IgD-negative memory B cell (primary cell): ENCODE measurements around the gene TANGO6. TPM values are rescaled to one million over a fixed set of nuclear protein-coding genes. Genes with fewer than 3 reads are reported as not detected.

ENCODE experiments used
- H3K27ac Mint-ChIP-seq, 3 donors: one replicate each; pipeline ENCODE4 v1.8.0; 2020 to 2022; ENCODE audit warnings: mild to moderate bottlenecking in 3 of 3, mixed read lengths in 3 of 3, moderate library complexity in 1 of 3
- H3K27me3 Mint-ChIP-seq: one replicate; pipeline ENCODE4 v1.8.0; 2021; ENCODE audit warnings: mixed read lengths
- H3K36me3 Mint-ChIP-seq: one replicate; pipeline ENCODE4 v1.8.0; 2020; ENCODE audit warnings: mild to moderate bottlenecking, mixed read lengths
- H3K4me1 Mint-ChIP-seq, 3 donors: one replicate each; pipeline ENCODE4 v1.8.0; 2020 to 2022; ENCODE audit warnings: mixed read lengths in 3 of 3, mild to moderate bottlenecking in 1 of 3
- H3K4me3 Mint-ChIP-seq, 4 donors: one replicate each; pipeline ENCODE4 v1.8.0; 2020 to 2022; ENCODE audit warnings: mild to moderate bottlenecking in 4 of 4, mixed read lengths in 4 of 4, moderate library complexity in 3 of 4
- H3K9me3 Mint-ChIP-seq, 3 donors: one replicate each; pipeline ENCODE4 v1.8.0; 2020 to 2021; ENCODE audit warnings: mixed read lengths in 3 of 3, mild to moderate bottlenecking in 1 of 3
- polyA plus RNA-seq: library from polyadenylated mRNA; unstranded; fragments of 300-500 nt; fragmentation: Illumina TruSeq; gene quantifications from one replicate; pipeline ENCODE4 v1.2.3, GENCODE V29; 2021

TANGO6 gene
- polyA plus RNA-seq, 1 donor from 2014 or later = 17.1 TPM

- Mint-ChIP-seq H3K36me3 (peaks cover 10% of the 10 kb centered on the region), H3K4me3 (no peak overlapping the region), H3K9me3 (no peaks in the 10 kb centered on the region), H3K27me3 (no peaks in the 10 kb centered on the region), H3K27ac (no peak overlapping the region), H3K4me1 (peaks cover 0 to 2% (median 0%) of the 10 kb centered on the region in 3 donors)
Observed at GRCh38 chr16:68887107-68887506, 43.8 kb downstream of the TANGO6 start.

DNA sequence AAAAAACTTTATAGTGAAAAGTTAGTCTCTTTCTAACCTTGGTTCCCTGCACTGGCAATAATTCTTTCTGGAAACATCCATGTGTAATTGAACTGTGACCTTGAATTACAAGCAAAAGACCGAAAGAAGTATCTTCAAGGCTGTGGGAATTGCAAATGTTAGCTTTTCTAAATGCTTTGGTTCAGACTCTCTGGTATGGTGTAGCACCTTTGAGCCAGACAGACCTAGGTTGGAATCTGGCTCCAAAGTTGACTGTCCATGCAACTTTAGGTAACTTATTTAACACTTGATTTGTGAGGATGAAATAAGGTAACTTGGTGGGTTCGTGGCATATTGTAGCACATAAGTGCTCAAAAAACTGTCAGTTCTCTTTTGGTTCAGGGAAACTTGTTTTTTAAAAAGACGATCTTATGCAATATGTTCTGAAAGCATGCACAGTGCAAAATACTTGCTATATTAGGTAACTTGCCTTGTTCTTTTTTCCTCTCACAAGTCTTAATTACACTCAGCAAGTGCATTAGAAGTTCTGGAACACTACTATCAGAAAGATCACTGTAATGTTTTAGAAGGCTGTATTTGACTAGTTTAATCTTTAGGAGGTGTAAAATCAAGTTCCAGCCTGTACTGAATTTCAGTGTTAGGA lies 46.3 kb downstream of the TANGO6 start:
- Mint-ChIP-seq H3K4me1 (peaks cover 0 to 2% (median 0%) of the 10 kb centered on the region in 3 donors), H3K36me3 (peaks cover 6% of the 10 kb centered on the region), H3K27me3 (no peaks in the 10 kb centered on the region), H3K4me3 (no peak overlapping the region), H3K27ac (no peak overlapping the region), H3K9me3 (no peaks in the 10 kb centered on the region)

DNA sequence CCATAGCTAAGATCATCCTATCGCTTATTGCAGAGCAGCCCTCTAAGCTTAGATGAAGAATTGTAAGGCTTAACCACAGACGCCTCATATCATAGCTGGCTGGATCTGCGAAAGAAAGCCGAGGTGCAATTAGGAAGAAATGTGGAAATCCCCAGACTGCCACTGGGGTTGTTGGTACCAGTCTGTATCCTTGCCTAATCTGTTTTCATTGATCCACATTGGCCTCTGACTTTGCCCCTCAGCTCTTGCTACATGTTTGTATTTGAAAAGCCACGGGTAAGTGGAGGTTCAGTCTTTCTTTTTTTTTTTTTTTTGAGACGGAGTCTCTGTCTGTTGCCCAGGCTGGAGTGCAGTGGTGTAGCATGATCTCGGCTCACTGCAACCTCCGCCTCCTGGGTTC lies 48.9 kb downstream of the TANGO6 start:
- Mint-ChIP-seq H3K27ac (peak overlapping the region in 1 of 3 donors; percentile 62), H3K36me3 (peaks cover 10% of the 10 kb centered on the region), H3K9me3 (no peaks in the 10 kb centered on the region), H3K4me1 (no peaks in the 10 kb centered on the region), H3K4me3 (no peak overlapping the region), H3K27me3 (no peaks in the 10 kb centered on the region)

DNA sequence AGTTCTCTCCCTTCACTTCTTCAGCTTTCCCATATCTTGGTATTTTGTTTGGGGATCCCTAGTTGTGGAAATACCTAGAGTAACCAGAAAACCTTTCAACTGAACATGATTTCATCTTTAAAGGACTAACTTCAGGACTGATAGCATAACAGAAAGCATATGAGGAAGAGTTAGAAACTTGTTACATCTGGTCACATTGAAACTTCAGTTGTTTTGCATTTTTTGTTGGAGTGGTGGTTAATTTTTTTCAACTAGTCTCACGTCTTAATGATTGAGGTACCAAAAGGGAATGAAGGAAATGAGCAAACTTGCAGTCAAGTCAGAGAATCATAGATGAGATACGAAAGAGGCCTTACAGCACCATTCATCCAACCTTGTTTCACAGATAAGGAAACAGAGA lies 49.6 kb downstream of the TANGO6 start:
- Mint-ChIP-seq H3K4me1 (no peaks in the 10 kb centered on the region), H3K9me3 (no peaks in the 10 kb centered on the region), H3K27ac (no peak overlapping the region), H3K36me3 (peaks cover 11% of the 10 kb centered on the region), H3K27me3 (no peaks in the 10 kb centered on the region), H3K4me3 (no peak overlapping the region)

GRCh38 chr16:68893710-68894705 lies 50.7 kb downstream of the TANGO6 start:
- no peaks in the 10 kb centered on the region for H3K9me3 Mint-ChIP-seq
- H3K27me3 Mint-ChIP-seq = no peaks in the 10 kb centered on the region
- H3K4me3 Mint-ChIP-seq = no peak overlapping the region
- H3K36me3 Mint-ChIP-seq = peaks cover 8% of the 10 kb centered on the region
- H3K4me1 Mint-ChIP-seq = no peaks in the 10 kb centered on the region
- peak overlapping the region in 1 of 3 donors; percentile 88 for H3K27ac Mint-ChIP-seq

DNA sequence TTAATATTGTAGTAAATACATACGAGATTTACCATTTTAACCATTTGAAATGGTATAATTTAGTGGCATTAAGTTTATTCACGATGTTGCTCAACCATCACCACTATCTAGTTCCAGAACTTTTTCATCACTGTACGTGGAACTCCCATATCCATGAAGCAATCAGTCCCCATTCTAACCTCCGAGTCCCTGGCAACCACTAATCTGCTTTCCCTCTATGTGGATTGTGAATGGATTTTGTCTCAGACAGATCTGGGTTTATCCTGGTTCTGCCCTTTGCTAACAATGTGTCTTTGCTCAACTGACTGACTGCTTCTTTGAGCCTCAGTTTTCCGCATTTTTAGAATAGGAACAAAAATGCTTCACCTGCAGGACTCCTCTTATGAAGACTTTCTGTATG lies 51.4 kb downstream of the TANGO6 start:
- Mint-ChIP-seq H3K4me1 (no peaks in the 10 kb centered on the region), H3K27ac (peak overlapping the region in 1 of 3 donors; percentile 88), H3K36me3 (peaks cover 8% of the 10 kb centered on the region), H3K9me3 (no peaks in the 10 kb centered on the region), H3K4me3 (no peak overlapping the region), H3K27me3 (no peaks in the 10 kb centered on the region)

DNA sequence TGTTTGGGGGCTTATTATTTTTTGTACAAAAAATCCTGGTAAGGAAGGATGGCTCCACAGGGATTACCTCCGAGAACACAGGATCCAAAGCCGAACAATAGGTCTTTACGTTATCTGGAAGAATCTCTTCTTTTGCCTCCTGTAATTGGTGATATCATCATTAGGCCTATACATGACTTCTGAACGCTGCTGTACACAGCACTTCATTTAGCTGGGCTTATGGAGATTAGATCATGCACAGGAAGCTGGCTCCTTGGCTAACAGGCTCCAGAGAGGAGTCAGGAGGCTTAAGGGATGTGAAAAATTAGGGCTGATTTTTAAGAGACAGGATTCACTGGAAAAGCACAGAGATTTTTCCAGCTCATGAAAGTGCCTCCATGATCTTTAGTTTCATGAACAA lies 54.7 kb downstream of the TANGO6 start:
- Mint-ChIP-seq H3K9me3 (no peaks in the 10 kb centered on the region), H3K36me3 (peaks cover 13% of the 10 kb centered on the region), H3K27ac (peak overlapping the region in 1 of 3 donors; percentile 63), H3K27me3 (no peaks in the 10 kb centered on the region), H3K4me1 (no peaks in the 10 kb centered on the region), H3K4me3 (no peak overlapping the region)

GRCh38 chr16:68900009-68900408 lies 56.7 kb downstream of the TANGO6 start:
- Mint-ChIP-seq H3K4me3 (no peak overlapping the region), H3K4me1 (no peaks in the 10 kb centered on the region), H3K27ac (peak overlapping the region in 1 of 3 donors; percentile 41), H3K36me3 (peaks cover 9% of the 10 kb centered on the region), H3K27me3 (no peaks in the 10 kb centered on the region), H3K9me3 (no peaks in the 10 kb centered on the region)

DNA sequence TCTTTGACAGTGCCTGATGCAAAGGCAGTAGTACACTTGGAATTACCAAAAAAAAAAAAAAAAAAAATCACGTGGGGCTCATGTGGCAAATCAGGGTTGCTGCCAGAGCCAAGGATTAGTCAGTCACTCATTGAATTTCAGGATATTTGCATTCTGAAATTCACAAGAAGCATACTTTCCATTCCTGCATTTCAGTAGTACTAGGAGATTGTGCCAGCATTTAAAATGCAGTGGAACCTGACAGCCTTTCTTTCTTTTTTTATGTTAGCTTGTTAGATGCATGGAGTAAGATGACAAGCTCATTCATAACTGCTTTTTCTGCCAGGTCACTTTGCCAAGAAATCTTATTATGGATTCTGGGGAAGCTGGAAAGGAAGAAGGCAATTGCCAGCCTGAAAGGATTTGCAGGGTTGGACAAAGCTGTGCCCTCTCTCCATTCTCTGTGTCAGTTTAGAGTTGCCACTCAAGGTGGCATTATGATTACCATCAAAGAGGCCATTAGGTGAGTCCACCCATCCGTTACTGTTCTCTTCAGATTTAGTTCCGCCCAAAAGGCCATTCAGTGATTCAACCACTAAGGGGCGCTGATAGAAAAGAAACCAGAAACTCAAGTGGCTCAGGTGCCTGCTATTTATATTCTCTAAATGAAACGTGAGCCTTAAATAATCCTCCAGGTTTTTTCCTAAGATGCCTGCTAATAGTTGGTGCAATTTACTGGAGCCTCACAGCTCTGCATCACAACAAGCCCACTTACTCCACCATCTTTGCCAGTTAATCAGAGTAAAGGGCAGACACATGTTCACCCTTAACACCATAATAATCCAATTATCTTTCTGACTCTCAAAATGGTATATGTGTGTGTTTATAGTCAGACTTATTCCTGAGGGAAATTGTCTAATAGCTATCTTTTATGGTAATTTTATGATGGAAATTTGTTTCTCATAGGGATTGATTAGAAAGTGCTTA lies 59.0 kb downstream of the TANGO6 start:
- Mint-ChIP-seq H3K4me1 (no peaks in the 10 kb centered on the region), H3K9me3 (no peaks in the 10 kb centered on the region), H3K4me3 (no peak overlapping the region), H3K36me3 (peaks cover 8% of the 10 kb centered on the region), H3K27ac (no peak overlapping the region), H3K27me3 (no peaks in the 10 kb centered on the region)

- H3K9me3 Mint-ChIP-seq = no peaks in the 10 kb centered on the region
Observed at GRCh38 chr16:68902969-68903345, 59.6 kb downstream of the TANGO6 start.

DNA sequence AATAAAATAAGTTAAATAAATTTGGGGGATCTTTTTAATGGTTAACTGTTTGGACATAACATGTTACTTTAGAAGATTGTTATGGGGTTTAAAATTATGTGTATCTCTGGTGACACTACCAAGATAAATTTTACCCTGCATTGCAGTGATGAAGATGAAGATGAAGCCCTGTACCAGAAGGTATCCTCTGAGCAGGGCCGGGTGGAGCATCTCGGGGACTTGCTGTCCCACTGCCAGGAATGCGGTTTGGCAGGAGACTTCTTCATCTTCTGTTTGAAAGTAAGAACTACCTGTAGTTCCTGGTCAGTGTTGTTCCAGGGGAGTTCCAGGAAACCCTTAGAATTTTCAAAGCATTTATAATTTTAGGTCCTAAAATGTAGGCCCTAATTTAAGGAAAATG lies 64.0 kb downstream of the TANGO6 start:
- Mint-ChIP-seq H3K4me1 (no peaks in the 10 kb centered on the region), H3K27ac (no peak overlapping the region), H3K36me3 (peaks cover 10% of the 10 kb centered on the region), H3K9me3 (no peaks in the 10 kb centered on the region), H3K4me3 (peak overlapping the region in 1 of 4 donors; percentile 17), H3K27me3 (no peaks in the 10 kb centered on the region)

More at GRCh38 chr16:68902969-68903345, 59.6 kb downstream of the TANGO6 start:
- Mint-ChIP-seq H3K4me1 (no peaks in the 10 kb centered on the region), H3K36me3 (peaks cover 10% of the 10 kb centered on the region), H3K4me3 (no peak overlapping the region), H3K27me3 (no peaks in the 10 kb centered on the region), H3K27ac (no peak overlapping the region)

- no peak overlapping the region for H3K4me3 Mint-ChIP-seq
- H3K27ac Mint-ChIP-seq = no peak overlapping the region
- H3K4me1 Mint-ChIP-seq = no peaks in the 10 kb centered on the region
Observed at GRCh38 chr16:68907781-68908181, 64.5 kb downstream of the TANGO6 start.

GRCh38 chr16:68909099-68909733 lies 65.9 kb downstream of the TANGO6 start:
- Mint-ChIP-seq H3K9me3 (no peaks in the 10 kb centered on the region), H3K27ac (no peak overlapping the region), H3K27me3 (no peaks in the 10 kb centered on the region), H3K4me3 (no peak overlapping the region), H3K4me1 (no peaks in the 10 kb centered on the region), H3K36me3 (peaks cover 5% of the 10 kb centered on the region)

More at GRCh38 chr16:68907781-68908181, 64.5 kb downstream of the TANGO6 start:
- peaks cover 6% of the 10 kb centered on the region for H3K36me3 Mint-ChIP-seq
- no peaks in the 10 kb centered on the region for H3K27me3 Mint-ChIP-seq
- H3K9me3 Mint-ChIP-seq = no peaks in the 10 kb centered on the region

DNA sequence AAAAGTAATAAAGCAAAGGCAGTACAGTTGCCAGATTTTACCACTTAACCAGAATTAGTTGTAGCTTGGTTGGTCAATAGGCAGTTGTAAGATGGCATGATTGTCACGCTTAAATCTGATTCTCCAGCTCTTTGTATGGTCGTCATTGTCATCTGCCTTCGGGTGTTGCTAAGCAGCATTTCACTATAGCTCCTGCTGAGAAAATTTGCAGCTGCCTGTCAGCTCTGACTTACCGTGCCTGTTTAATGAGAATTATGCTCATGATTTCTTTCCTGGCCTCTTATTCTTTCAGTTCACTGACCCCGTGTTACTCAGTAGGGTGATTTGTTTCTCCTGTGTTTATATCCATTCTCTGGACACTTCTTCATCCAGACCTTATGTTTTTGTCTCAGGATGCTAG lies 66.7 kb downstream of the TANGO6 start:
- Mint-ChIP-seq H3K9me3 (no peaks in the 10 kb centered on the region), H3K27ac (no peak overlapping the region), H3K36me3 (peaks cover 5% of the 10 kb centered on the region), H3K4me3 (no peak overlapping the region), H3K27me3 (no peaks in the 10 kb centered on the region), H3K4me1 (no peaks in the 10 kb centered on the region)
